ENCODE data around the gene LRG1.
A peak's percentile ranks its signal among the peaks of the same experiment; 100 is the strongest.
"Not testable (repeated sequence)": the region's sequence is repeated elsewhere in the genome, so short reads cannot be mapped to it uniquely, and the experiment has no call there.

LRG1 gene

GRCh38 chr19:4550018-4550417 is 10.2 kb upstream of the LRG1 start:
- DNase-seq: no peak

- DNase-seq: no peak
These were observed 8.4 kb upstream of the LRG1 start for GRCh38 chr19:4548238-4548584.

- DNase-seq: peak in 1 of 2 experiments; percentile 21
These were observed 7.7 kb upstream of the LRG1 start for GRCh38 chr19:4547303-4548237.

GRCh38 chr19:4543842-4544647 is 4.2 kb upstream of the LRG1 start:
- DNase-seq: no peak

GRCh38 chr19:4542896-4543841 is 3.3 kb upstream of the LRG1 start:
- no peak for DNase-seq

GRCh38 chr19:4541806-4542145 is 1.9 kb upstream of the LRG1 start:
- DNase-seq: not testable (repeated sequence)

GRCh38 chr19:4541114-4541805 is 1.4 kb upstream of the LRG1 start:
- no peak for DNase-seq

GRCh38 chr19:4539169-4539692 is 605 bp downstream of the LRG1 start:
- no peak for DNase-seq

GRCh38 chr19:4538601-4538954 is 1.3 kb downstream of the LRG1 start:
- DNase-seq: peak in 1 of 2 experiments; percentile 8

GRCh38 chr19:4537953-4538600 is 1.8 kb downstream of the LRG1 start:
- no peak for DNase-seq

- DNase-seq: peak; percentile 75 to 82
These were observed 3.0 kb downstream of the LRG1 start for GRCh38 chr19:4536798-4537197.

GRCh38 chr19:4534836-4535658 is 4.8 kb downstream of the LRG1 start, which contains the start of gene PLIN5:
TSS of gene PLIN5 (minus strand) at chr19:4535224. CDS start at chr19:4534074, 1,150 bp downstream.
- DNase-seq: peak; percentile 26 to 77

- DNase-seq: no peak
These were observed 5.9 kb downstream of the LRG1 start for GRCh38 chr19:4533835-4534424.

- no peak for DNase-seq
These were observed 6.5 kb downstream of the LRG1 start for GRCh38 chr19:4533334-4533733.

- no peak for DNase-seq
These were observed 8.2 kb downstream of the LRG1 start for GRCh38 chr19:4531562-4532165.

GRCh38 chr19:4529924-4530522 is 9.8 kb downstream of the LRG1 start:
- DNase-seq: no peak

- no peak for DNase-seq
These were observed 11.0 kb downstream of the LRG1 start for GRCh38 chr19:4528843-4529242.

GRCh38 chr19:4527377-4527776 is 12.5 kb downstream of the LRG1 start:
- not testable (repeated sequence) for DNase-seq

- DNase-seq: no peak
These were observed 14.3 kb downstream of the LRG1 start for GRCh38 chr19:4525563-4526002.
